Aorta (tissue), 5 donors: ENCODE data around the gene SLC14A1. TPM values are rescaled to one million over a fixed set of nuclear protein-coding genes. Genes with fewer than 3 reads are reported as not detected.

Source experiments
- ATAC-seq: fragments of 200-7000 bp; cut with Tn5 transposase; one replicate; pipeline ENCODE4 v1.9.1; 2022; ENCODE audit warnings: moderate library complexity; ENCODE audit not compliant: low FRiP score
- DNase-seq, 2 donors: peaks; one replicate each; pipeline ENCODE4 v3.0.0-alpha.2; 2020
- H3K27ac ChIP-seq, 2 donors: one replicate each; pipeline ENCODE4 v1.5.1; 2013; ENCODE audit warnings: low read length in 2 of 2, mild to moderate bottlenecking in 2 of 2, moderate library complexity in 2 of 2, control low read depth in 1 of 2, inconsistent platforms in 1 of 2, low read depth in 1 of 2
- H3K27me3 ChIP-seq, 2 donors: one replicate each; pipeline ENCODE4 v1.6.1; 2013; ENCODE audit warnings: control low read depth in 1 of 2, low read length in 1 of 2, mild to moderate bottlenecking in 1 of 2, moderate library complexity in 1 of 2; ENCODE audit not compliant: insufficient read depth in 2 of 2, control insufficient read depth in 1 of 2
- H3K36me3 ChIP-seq, 2 donors: one replicate each; pipeline ENCODE4 v1.6.1; 2013; ENCODE audit warnings: control low read depth in 1 of 2, low read length in 1 of 2, mild to moderate bottlenecking in 1 of 2; ENCODE audit not compliant: insufficient read depth in 2 of 2, control insufficient read depth in 1 of 2
- H3K4me1 ChIP-seq, 2 donors: one replicate each; pipeline ENCODE4 v1.6.1; 2013; ENCODE audit warnings: low read length in 2 of 2, control low read depth in 1 of 2, mild to moderate bottlenecking in 1 of 2, moderate library complexity in 1 of 2; ENCODE audit not compliant: insufficient read depth in 2 of 2, control insufficient read depth in 1 of 2
- H3K4me3 ChIP-seq, 2 donors: one replicate each; pipeline ENCODE4 v1.5.1; 2013; ENCODE audit warnings: low read length in 2 of 2, control low read depth in 1 of 2, mild to moderate bottlenecking in 1 of 2
- H3K9me3 ChIP-seq: one replicate; pipeline ENCODE4 v1.6.1; 2013; ENCODE audit warnings: mild to moderate bottlenecking, low read length; ENCODE audit not compliant: control insufficient read depth
- WGBS, 2 donors: extraction: QIAGEN DNeasy Blood & Tissue Kit; methylation state at CpG; one replicate each; pipeline ENCODE4 v1.1.7; 2013; 5-methylcytosine and 5-hydroxymethylcytosine counted together
- intact Hi-C, 2 donors: fragments of 100-400 bp; cut with DNase I; formaldehyde crosslinking; loops; one replicate each; pipeline versions ENCODE4 v1.14.2 to v1.15.0; 2022
- polyA plus RNA-seq, 2 donors: library from polyadenylated mRNA; stranded (reverse); fragments of 200-250 nt; gene quantifications; one replicate each; pipeline ENCODE4 v1.2.3, GENCODE V29; 2013
- total RNA-seq, 2 donors: library from RNA; stranded (reverse); fragmentation: NEBNext Ultra II Directional; extraction: Animal tissue kit (Norgen Biotek cat#: 25700); gene quantifications; one replicate each; pipeline ENCODE4 v1.2.1, GENCODE V29; 2021
- donor health status: healthy with polysubstance abuse.
- donor health status: Bipolar disorder and iron deficiency.
- donor health status: DM: no; HTN: no; CAD: no.
- donor health status: DM: no; HTN: no; CAD: no.
- donor health status: DM: yes; HTN: yes; CAD: no.

Gene SLC14A1
- total and polyA plus RNA-seq, 4 donors, result 11.4 to 44.8 (median 33.3) TPM

DNA sequence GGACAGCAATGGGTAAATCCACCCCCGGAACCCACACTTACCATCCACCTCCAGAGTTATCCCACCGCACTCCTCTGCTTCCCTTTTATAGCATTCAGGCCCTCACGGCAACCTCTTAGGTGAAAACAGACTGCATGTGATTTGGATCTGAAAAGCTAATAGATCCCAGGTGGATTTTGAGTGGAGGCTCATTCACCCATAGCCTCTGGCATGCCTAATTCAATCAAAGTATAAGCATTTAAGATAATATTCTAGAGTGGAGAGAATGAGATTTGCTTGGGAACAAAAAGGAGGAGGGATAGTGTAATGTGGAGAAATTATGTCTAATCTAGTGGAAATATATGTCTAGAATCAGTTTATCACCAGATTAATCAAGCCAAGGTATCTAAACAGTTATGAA, 17.1 kb downstream of the SLC14A1 start:
- 87 to 95% methylated on average over 3 of the region's 3 CpGs for WGBS, 2 donors
- Histone ChIP-seq H3K9me3 (no peaks in the 10 kb centered on the region), H3K4me1 (peaks cover 0 to 3% of the 10 kb centered on the region in 2 donors), H3K36me3 (peaks cover 0 to 2% of the 10 kb centered on the region in 2 donors), H3K4me3 (no peak overlapping the region), H3K27ac (no peak overlapping the region), H3K27me3 (no peaks in the 10 kb centered on the region)
- DNase-seq (no peak), ATAC-seq (no peak)
- intact Hi-C loops, result no loop called here

DNA sequence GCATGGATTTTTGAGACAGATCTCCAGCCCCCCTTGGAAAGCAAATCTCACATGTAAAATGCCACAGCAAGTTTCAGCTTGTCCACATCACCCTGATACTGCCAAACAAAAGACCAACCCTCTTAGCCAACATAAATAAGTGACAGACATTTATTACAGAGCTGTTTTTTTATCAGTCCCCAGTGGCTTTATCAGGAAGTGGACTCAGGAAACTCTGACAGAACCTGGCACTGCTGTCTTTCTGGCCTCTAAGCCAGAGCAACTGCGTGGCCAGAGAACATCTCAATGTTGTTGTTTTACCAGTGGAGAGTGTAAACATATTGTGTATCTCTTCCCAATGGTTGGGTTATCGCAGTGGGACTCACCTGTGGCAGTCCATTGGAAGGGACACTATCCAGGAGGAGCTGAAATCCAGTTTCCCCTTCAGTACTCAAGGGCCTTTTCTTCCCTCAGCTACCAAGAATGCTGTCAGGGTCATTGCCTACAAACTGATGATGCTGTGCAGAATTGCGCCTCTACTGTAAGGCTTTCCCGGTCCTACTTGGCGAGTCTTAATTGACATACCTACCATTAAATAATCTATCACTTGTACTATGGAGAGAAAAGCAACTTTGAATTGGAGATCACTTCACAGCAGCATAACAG, 22.0 kb downstream of the SLC14A1 start:
- WGBS, 2 donors, result 21 to 28% methylated on average over 5 of the region's 5 CpGs
- peak; percentile 61 for ATAC-seq
- Histone ChIP-seq H3K4me1 (peaks cover 0 to 5% of the 10 kb centered on the region in 2 donors), H3K9me3 (no peaks in the 10 kb centered on the region), H3K36me3 (no peaks in the 10 kb centered on the region), H3K27ac (peak overlapping the region; percentile 9 to 94), H3K27me3 (no peaks in the 10 kb centered on the region), H3K4me3 (no peak overlapping the region)
- DNase-seq, result no peak
- intact Hi-C loops, result loop anchor here in 1 of 2 donors (5.0 kb wide), 1 partner anchor 56 kb away; no protein-coding TSS in a partner anchor

DNA sequence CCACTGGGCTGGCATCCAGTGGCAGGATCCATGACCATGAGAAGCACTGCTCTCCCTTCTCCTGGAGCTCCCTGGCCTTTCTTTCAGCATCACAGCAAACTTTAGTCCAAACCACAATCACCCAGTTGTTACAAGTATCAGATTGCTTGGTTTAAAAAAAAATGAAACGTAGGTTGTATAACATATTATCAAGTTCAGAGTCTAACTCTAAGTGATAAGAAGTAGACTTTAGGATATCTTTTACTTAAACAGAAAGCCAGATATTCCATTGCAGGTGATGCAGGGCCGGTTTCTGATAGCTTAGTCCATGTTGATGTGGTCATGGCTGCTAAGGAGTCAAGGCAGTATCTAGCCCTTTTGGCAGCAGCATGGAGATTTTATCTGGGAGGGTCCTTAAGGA, 24.5 kb downstream of the SLC14A1 start:
- Histone ChIP-seq H3K9me3 (no peaks in the 10 kb centered on the region), H3K36me3 (no peaks in the 10 kb centered on the region), H3K4me3 (no peak overlapping the region), H3K27ac (no peak overlapping the region), H3K27me3 (no peaks in the 10 kb centered on the region), H3K4me1 (peaks cover 0 to 5% of the 10 kb centered on the region in 2 donors)
- no peak for ATAC-seq
- 41 to 47% methylated on average over 2 of the region's 2 CpGs for WGBS, 2 donors
- DNase-seq, result no peak
- intact Hi-C loops, result loop anchor here in 1 of 2 donors (5.0 kb wide), 1 partner anchor 54 kb away; no protein-coding TSS in a partner anchor

DNA sequence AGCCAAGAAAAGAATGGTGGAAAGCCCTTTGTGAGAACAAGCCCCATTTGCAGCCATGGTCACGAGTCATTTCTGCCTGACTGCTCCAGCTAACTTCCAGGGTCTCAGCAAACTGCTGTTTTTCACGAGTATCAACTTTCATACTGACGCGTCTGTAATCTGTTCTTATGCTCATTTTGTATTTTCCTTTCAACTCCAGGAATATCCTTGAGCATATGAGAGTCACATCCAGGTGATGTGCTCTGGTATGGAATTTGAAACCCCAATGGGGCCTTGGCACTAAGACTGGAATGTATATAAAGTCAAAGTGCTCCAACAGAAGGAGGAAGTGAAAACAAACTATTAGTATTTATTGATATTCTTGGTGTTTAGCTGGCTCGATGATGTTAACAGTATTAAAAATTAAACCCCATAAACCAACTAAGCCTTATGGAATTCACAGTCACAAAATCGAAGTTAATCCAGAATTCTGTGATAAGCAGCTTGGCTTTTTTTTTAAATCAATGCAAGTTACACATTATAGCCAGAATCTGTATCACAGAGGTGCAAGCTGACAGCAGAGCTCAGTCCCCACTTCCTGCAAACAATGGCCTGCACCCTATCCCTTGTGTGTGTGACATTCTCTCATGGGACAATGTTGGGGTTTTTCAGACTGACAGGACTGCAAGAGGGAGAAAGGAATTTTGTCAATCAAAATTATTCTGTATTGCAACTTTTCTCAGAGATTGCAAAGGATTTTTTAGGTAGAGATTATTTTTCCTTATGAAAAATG, 26.1 kb downstream of the SLC14A1 start:
- Histone ChIP-seq H3K4me1 (peaks cover 1 to 5% of the 10 kb centered on the region in 2 donors), H3K36me3 (no peaks in the 10 kb centered on the region), H3K27me3 (no peaks in the 10 kb centered on the region), H3K9me3 (no peaks in the 10 kb centered on the region), H3K4me3 (no peak overlapping the region), H3K27ac (no peak overlapping the region)
- no peak for ATAC-seq
- intact Hi-C loops, result loop anchor here in 1 of 2 donors (5.0 kb wide), 1 partner anchor 52 kb away; no protein-coding TSS in a partner anchor
- WGBS, 2 donors, result 71 to 78% methylated on average over 6 of the region's 6 CpGs
- no peak for DNase-seq

DNA sequence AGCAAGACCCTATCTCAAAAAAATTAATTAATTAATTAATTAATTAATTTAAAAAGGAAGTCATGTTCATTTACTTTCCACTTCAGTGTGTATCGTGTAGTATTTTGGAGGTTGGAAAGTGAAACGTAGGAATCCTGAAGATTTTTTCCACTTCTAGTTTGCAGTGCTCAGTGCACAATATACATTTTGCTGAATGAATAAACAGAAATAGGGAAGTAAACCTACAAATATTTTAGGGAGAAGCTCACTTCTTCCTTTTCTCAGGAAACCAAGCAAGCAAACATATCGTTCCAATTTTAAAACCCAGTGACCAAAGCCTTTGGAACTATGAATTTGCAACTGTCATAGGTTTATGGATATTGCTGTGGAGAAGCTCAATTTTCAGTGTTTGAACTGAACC, 27.8 kb downstream of the SLC14A1 start:
- Histone ChIP-seq H3K36me3 (no peaks in the 10 kb centered on the region), H3K9me3 (no peaks in the 10 kb centered on the region), H3K4me3 (no peak overlapping the region), H3K4me1 (peaks cover 1 to 4% of the 10 kb centered on the region in 2 donors), H3K27ac (no peak overlapping the region), H3K27me3 (no peaks in the 10 kb centered on the region)
- intact Hi-C loops, result no loop called here
- WGBS, 2 donors, result 89 to 91% methylated on average over 3 of the region's 3 CpGs
- no peak for DNase-seq
- no peak for ATAC-seq

DNA sequence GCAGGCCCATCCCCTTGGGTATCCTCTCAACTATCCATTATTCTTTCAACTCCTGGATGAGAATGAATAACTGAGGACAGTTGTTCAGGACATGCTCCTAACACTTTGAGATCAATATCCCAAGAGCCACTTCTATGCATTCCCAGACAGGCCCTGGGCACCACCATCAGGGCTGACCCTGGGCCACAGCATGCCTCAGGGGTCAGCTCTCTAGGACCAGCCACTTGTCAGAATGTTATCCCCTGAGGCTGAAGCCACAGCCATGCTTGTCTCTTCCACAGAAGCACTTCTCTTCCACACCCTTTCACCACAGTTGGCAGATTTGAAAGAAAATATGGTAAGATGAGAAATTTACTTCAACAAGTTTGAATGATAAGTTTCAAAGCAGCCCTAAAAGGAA, 28.7 kb downstream of the SLC14A1 start:
- no peaks in the 10 kb centered on the region for H3K36me3 ChIP-seq
- no peak for ATAC-seq
- H3K4me3 ChIP-seq, result no peak overlapping the region
- no peaks in the 10 kb centered on the region for H3K9me3 ChIP-seq
- no peaks in the 10 kb centered on the region for H3K27me3 ChIP-seq
- intact Hi-C loops, result no loop called here
- H3K4me1 ChIP-seq, result peaks cover 1 to 4% of the 10 kb centered on the region in 2 donors
- no peak overlapping the region for H3K27ac ChIP-seq
- no peak for DNase-seq

DNA sequence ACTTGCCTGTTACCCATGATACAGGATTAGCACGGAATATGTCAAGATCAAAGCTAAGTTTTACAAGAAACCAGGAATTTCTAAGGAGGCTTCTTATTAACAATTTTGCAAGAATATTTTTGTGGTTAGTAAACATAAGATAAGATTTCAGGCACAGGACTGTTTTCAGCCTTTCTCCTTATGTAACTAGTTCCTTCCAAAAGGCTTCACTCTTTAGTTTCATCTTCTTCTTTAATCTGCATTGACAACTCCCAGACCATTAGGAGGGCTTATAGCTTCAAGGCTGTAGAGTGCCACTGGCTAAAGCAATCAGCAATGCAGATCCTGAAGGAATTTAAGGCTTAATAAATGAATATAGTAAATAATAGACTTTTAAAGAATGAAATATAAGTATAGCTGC, 29.3 kb downstream of the SLC14A1 start:
- no peak for ATAC-seq
- no peak overlapping the region for H3K4me3 ChIP-seq
- H3K36me3 ChIP-seq, result no peaks in the 10 kb centered on the region
- H3K27me3 ChIP-seq, result no peaks in the 10 kb centered on the region
- intact Hi-C loops, result no loop called here
- no peak for DNase-seq
- no peaks in the 10 kb centered on the region for H3K9me3 ChIP-seq
- WGBS, 2 donors, result 54 to 63% methylated on average over 1 of the region's 1 CpG
- H3K27ac ChIP-seq, result no peak overlapping the region
- peaks cover 1 to 4% of the 10 kb centered on the region in 2 donors for H3K4me1 ChIP-seq

DNA sequence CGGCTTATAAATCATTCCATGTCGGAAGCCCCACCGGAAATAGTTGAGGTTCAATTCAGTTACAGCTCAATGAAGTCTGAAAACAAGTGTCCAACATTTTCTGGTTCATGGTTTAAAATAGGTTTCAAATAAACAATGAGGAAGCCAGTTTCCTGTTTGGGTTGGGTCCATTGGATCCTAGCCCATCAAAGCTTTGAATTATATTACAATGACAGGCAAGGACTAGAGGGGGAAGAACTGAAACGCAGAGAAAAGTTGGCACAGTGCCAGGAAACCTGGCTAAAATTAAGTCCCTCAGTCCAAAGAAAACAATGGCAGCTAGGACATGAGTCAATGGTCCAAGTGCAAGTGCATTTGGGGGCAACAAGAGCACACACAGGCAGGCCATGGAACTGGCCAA, 32.0 kb downstream of the SLC14A1 start:
- no peaks in the 10 kb centered on the region for H3K9me3 ChIP-seq
- ATAC-seq, result peak; percentile 86
- H3K27me3 ChIP-seq, result no peaks in the 10 kb centered on the region
- intact Hi-C loops, result no loop called here
- peaks cover 1 to 4% of the 10 kb centered on the region in 2 donors for H3K4me1 ChIP-seq
- H3K4me3 ChIP-seq, result no peak overlapping the region
- DNase-seq, result peak in 1 of 2 donors; percentile 77
- H3K36me3 ChIP-seq, result no peaks in the 10 kb centered on the region
- H3K27ac ChIP-seq, result peak overlapping the region in 1 of 2 donors; percentile 64
- 0 to 1% methylated on average over 4 of the region's 4 CpGs for WGBS, 2 donors

DNA sequence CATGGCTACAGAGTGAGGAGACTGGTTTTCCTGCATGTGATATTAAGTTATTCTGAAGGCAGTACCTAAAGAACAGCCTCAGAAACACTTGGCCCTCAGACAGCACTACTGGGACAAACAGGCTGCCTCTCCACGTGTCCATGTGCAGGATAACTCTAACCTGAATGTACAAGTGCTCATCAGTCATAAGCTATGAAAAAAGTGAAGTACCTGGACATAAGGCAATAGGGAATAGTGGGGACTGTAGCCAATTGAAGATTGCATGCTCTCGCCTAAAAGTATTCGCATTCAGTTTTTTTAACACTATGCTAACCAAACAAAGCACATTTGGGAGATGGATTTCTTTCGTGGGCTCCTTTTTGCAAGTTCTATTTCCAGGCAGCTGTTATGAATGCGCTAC, 33.0 kb downstream of the SLC14A1 start:
- H3K36me3 ChIP-seq, result no peaks in the 10 kb centered on the region
- DNase-seq (no peak), ATAC-seq (no peak)
- H3K27ac ChIP-seq, result peak overlapping the region in 1 of 2 donors; percentile 21
- no peaks in the 10 kb centered on the region for H3K9me3 ChIP-seq
- H3K27me3 ChIP-seq, result no peaks in the 10 kb centered on the region
- H3K4me3 ChIP-seq, result no peak overlapping the region
- intact Hi-C loops, result no loop called here
- 80 to 89% methylated on average over 5 of the region's 5 CpGs for WGBS, 2 donors
- peaks cover 1 to 4% of the 10 kb centered on the region in 2 donors for H3K4me1 ChIP-seq
